Ecto neural progenitor cell (in vitro differentiated cells): Measurements from ENCODE around the gene FCRL3.

Experiments used
- DNase-seq: peaks from one replicate; pipeline ENCODE4 v3.0.0-alpha.2; 2018; ENCODE audit warnings: low spot score

FCRL3 gene

GRCh38 chr1:157678721-157679120 lies 21.8 kb downstream of the FCRL3 start:
- DNase-seq: no peak

DNA sequence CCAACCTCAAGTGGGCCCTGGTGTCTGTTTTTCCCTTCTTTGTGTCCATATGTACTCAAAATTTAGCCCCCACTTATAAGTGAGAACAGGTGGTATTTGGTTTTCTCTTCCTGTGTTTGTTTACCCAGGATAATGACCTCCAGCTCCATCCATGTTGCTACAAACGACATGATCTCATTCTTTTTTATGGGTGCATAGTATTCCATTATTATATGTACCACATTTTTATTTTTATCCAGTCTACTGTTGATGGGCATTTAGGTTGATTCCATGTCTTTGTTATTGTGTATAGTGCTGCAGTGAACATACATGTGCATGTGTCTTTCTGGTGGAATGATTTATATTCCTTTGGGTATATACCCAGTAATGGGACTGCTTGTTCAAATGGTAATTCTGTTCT lies 27.6 kb downstream of the FCRL3 start:
- DNase-seq: no peak

DNA sequence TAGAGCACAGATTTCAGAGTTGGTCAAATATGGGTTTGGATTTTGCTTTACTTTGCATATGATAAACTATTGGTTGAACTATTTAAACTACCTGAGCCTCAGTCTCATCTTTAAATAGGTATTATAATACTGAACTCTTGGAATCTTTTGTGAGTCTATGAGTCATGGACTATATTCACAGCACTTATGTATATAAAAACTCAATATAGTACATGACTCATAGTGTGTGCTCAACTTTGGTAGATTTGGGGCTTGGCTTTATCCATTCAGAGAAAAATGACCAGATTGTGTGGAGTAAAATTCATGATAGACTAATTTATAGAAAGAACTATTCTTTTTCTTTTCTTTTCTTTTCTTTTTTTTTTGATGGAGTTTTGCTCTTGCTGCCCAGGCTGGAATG lies 28.7 kb downstream of the FCRL3 start:
- no peak for DNase-seq

DNA sequence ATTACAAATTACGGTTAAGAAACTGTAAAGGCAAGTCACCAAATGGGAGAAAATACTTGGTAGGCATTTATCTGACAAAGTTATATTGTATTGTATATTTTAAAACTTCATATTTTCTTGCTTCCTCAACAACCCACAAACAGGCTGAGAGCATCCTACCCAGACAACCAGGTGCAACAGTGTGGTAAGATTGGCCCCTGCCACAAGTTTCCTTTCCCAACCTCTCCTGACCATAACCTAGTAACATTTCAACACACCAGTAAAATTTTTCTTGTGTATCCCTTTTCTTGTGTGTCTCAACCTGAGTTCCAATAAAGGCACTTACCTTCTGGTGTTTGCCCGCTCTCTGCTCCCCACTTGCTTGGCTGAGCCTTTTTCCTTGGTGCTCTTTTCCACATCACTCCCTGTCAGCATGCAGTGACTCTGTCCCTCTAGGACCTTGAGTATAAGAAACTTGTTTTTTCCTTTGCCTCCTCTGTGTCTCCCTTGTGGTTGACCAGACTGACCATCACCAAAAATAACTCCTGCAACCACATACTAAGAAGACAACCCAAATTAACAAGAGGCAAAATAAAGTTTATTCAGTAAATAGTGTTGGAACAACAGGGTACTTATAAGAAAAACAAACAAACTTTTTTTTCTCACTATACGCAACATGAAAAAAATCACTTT lies 40.9 kb downstream of the FCRL3 start:
- no peak for DNase-seq

DNA sequence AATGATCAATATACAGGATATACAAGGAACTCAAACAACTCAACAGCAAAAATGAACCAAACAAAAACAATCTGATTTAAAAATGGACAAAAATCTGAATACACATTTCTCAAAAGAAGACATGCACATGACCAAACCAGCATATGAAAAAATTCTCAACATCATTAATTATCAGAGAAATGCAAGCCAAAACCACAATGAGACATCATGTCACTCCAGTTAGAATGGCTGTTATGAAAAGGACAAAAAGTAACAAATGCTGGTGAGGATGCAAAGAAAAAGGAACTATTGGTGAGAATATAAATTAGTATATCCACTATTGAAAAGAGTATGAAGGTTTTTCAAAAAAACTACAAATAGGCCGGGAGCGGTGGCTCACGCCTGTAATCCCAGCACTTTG lies 42.0 kb downstream of the FCRL3 start:
- DNase-seq: no peak

DNA sequence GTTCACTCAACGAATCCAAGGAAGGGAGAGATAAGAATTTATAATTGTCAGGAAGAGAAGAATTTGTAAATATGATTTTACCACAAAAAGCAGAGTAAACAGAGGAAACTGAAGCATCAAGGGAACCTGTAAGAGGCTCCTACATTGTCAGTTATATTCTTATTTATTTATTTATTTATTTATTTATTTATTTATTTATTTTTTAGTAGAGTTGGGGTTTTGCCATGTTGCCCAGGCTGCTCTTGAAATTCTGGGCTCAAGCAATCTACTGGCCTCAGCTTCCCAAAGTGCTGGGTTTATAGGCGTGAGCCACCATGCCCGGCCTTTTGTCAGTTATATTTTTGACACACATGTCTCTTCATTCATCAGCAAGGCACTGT lies 47.1 kb downstream of the FCRL3 start:
- no peak for DNase-seq

DNA sequence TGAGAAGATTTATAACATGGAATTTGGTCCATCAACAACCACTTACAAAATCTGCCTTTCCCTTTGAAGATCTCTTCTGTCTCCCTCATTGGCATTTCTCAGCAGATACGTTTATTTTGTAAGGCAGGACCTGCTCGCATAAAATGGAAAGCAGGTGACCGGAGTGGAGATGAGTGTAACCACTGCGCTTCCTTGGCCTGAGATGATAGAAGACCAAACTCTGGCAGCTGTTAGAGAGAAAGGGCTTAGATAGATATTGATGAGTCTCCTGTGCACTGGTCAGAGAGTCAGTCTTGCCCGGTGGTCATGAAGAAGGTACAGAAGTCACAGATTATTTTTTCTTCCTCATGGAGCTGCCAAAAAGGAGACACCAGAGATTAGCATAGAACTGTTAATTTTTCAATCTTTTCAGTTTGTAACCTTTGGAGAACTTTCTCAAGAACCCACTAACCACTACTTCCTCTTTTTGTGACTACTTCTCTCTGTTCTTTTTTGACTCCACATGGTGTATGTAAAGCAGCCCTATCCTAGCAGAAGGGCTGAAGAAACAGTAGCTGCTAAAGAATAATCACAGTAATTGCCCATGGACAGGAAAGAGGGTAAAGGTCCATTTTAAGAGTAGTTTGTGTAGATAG lies 47.6 kb downstream of the FCRL3 start:
- no peak for DNase-seq

- DNase-seq: no peak
Measured at GRCh38 chr1:157648317-157648716, 52.3 kb downstream of the FCRL3 start.

- DNase-seq: no peak
Measured at GRCh38 chr1:157646144-157646543, 54.4 kb downstream of the FCRL3 start.

- DNase-seq: no peak
Measured at GRCh38 chr1:157641177-157641576, 59.4 kb downstream of the FCRL3 start.

DNA sequence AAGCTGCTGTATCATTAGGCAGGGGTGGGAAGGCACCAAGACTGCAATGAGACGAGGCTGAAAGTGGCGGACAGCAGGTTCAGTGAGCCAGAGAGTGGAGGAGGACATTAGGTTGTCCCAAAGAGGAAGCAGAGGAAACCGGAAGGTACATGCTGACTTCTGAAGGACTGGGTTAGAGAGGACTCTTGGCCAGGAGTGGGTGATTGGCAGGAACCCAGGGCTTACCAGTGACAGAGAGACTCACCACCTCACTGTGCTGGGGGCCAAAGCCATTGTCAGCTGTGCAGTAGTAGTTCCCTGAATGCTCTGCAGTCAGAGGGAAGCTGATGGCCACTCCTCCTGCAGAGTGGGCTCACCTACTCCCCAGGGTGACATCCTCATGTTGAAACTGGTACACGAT lies 60.8 kb downstream of the FCRL3 start:
- no peak for DNase-seq

DNA sequence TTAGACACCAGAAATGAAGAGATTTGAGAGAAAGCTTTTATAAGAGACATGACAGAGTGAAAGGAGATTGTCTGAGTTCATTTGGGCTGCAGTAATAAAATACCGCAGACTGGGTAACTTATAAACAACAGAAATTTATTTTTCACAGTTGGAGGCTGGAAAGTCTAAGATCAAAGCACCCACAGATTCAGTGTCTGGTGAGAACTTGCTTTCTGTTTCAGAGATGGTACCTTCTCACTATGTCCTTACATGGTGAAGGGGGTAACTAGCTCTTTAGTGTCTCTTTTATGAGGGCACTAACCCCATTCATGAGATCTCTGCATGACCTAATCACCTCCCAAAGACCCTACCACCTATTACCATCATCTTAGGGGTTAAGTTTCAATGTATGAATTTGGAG lies 71.8 kb downstream of the FCRL3 start:
- DNase-seq: no peak
